ENCODE data around the gene GPR137C.
"Not testable (repeated sequence)": the region's sequence is repeated elsewhere in the genome, so short reads cannot be mapped to it uniquely, and the experiment has no call there.

GPR137C gene

DNA sequence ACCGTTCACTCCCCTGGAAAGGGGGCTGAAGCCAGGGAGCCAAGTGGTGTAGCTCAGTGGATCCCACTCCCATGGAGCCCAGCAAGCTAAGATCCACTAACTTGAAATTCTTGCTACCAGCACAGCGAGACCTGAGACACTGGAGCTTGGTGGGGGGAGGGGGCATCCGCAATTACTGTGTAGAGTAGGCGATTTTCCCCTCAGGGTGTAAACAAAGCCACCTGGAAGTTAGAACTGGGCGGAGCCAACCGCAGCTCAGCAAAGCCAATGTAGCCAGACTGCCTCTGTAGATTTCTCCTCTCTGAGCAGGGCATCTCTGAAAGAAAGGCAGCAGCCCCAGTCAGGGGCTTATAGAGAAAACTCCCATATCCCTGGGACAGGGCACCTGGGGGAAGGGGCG is 15.8 kb downstream of the GPR137C start:
- DNase-seq: not testable (repeated sequence)

DNA sequence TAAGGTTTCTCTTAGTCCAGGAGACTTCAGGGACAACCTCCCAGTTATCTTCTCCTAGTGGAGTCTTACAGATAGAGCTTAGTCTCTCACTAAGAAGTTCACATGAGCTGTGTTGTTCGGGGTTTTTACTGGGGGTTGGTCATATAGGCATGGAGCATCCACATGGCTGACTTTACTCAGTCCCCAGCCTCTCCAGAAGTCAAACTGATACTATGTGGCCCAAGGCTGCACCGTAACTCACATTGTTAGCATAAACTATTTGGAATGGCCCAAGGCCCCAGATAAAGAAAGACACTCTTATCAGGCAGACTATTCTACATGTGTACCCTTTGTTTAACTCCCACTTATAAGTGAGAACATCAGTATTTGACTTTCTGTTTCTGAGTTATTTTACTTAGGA is 23.2 kb downstream of the GPR137C start:
- no peak for DNase-seq

- no peak for DNase-seq
Observed at GRCh38 chr14:52583544-52583943, 30.9 kb downstream of the GPR137C start.

DNA sequence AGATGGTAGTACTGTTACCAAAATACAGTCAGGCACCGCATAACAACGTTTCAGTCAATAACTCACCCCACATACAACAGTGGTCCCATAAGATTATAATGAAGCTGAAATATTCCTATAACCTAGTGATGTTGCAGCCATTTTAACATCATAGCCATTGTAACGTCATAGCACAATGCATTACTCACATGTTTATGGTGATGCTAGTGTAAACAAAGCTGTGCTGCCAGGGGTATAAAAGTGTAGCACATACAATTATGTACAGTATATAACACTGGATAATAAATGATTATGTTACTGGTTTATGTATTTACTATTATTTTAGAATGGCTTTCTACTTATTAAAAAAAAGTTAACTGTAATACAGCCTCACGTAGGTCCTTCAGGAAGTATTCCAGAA is 37.0 kb downstream of the GPR137C start:
- no peak for DNase-seq

GRCh38 chr14:52590318-52590717 is 37.7 kb downstream of the GPR137C start:
- DNase-seq: no peak

DNA sequence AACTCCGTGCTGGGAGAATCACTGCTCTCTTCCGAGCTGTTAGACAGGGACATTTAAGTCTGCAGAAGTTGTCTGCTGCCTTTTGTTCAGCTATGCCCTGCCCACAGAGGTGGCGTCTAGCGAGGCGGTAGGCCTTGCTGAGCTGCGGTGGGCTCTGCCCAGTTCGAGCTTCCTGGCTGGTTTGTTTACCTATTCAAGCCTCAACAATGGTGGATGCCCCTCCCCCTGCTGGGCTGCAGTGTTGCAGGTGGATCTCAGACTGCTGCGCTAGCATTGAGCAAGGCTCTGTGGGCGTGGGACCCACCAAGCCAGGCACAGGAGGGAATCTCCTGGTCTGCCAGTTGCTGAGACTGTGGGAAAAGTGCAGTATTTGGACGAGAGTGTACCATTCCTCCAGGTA is 43.7 kb downstream of the GPR137C start:
- no peak for DNase-seq

- DNase-seq: no peak
Observed at GRCh38 chr14:52596861-52597260, 44.2 kb downstream of the GPR137C start.

GRCh38 chr14:52598568-52598967 is 45.9 kb downstream of the GPR137C start:
- no peak for DNase-seq

DNA sequence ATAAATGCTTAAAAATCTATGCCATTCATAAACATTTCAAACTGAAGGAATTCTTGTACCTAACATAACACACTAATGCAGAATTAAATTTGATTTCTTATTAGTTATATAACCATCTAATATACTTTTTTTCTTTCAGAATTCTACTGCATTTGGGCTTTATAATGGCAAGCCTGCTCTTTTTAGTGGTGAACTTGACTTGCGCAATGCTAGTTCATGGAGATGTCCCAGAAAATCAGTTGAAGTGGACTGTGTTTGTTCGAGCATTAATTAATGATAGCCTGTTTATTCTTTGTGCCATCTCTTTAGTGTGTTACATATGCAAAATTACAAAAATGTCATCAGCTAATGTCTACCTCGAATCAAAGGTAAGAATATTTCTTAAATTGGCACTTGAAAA is 47.3 kb downstream of the GPR137C start:
- DNase-seq: no peak

DNA sequence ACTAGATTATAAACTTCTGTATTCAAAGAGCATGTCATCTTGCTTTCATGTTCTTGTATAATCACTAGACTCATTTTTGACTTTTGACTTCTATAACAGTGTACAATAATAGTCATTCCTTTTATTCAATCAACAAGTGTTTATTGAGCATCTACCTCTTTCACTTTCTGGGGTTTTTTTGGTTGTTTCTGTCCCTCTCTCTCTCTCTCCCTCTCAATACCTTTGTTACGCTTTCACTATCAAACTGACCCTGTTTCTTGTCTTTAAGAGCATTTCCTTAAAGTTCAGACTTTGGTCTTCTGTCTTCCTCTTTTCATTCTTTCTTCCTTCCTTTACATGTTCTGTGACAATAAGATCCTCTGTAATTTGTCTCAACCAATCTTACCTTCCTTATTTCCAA is 49.5 kb downstream of the GPR137C start:
- DNase-seq: no peak

DNA sequence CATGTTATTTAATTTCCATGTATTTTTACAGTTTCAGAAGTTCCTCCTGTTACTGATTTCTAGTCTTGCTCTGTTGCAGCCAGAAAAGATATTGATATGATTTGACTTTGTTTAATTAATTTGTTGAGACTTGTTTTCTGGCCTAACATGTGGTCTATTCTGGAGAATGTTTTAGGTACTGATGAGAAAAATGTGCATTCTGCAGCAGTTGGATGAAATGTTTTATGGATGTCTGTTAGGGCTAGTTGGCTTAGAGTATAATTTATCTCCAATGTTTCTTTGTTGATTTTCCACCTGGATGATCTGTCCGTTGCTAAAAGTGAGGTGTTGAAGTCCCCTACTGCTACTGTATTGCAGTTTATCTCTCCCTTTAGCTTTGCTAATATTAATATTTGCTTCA is 54.4 kb downstream of the GPR137C start:
- no peak for DNase-seq

- DNase-seq: no peak
Observed at GRCh38 chr14:52609445-52610044, 56.9 kb downstream of the GPR137C start.

DNA sequence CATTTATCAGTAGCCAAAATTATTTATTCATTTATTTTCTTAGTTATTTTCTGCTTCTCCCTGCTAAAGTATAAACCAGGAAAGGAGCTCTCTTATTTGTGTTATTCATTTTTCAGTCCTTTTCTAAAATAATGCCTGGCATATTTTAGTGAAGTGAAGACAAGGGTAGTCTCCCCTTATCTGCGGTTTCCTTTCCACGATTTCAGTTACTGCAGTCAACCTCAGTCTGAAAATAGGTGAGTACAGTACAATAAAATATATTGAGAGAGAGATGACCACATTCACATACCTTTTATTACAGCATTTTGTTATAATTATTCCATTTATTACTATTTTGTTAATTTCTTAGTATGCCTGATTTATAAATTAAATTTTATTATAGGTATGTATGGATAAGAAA is 57.6 kb downstream of the GPR137C start:
- DNase-seq: no peak

- DNase-seq: no peak
Observed at GRCh38 chr14:52618602-52619001, 66.0 kb downstream of the GPR137C start.

DNA sequence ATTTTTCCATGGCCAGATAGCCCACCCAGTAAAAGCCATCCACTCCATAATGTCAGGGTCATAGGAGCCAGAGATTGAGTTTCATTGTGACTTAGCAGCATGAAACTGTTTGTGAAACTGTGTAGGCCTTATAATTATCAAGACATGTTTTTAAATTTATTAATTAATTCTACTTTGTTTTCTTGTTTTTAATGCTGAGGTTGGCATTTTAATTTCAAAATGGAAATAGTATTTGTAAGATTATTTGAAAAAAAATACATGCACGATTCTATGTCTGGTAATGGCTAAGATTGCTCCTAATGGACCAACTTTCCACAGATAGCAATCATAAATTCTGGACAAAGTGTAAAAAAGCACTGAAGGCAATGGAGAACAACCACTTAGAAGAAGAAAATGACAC is 67.1 kb downstream of the GPR137C start:
- DNase-seq: no peak

DNA sequence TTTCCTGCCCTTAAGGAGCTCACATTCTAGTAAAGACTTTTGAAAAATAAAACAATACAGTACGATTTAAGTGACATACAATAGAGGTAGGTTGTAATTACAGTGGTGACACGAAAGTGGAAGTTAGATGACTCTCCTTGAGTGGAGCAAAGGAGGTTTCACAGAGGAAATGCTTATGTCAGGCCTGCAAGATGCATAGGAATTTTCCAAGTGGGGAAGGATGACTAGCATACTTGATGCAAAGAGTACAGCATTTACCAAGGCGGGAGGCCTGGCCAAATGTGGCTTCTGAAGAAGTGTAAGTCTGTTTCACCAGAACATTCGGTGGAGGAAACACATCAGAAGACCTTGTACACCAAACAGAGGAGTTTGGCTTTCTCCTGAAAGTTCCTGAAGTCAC is 87.5 kb downstream of the GPR137C start:
- DNase-seq: no peak

- no peak for DNase-seq
Observed at GRCh38 chr14:52641745-52642144, 89.1 kb downstream of the GPR137C start.

DNA sequence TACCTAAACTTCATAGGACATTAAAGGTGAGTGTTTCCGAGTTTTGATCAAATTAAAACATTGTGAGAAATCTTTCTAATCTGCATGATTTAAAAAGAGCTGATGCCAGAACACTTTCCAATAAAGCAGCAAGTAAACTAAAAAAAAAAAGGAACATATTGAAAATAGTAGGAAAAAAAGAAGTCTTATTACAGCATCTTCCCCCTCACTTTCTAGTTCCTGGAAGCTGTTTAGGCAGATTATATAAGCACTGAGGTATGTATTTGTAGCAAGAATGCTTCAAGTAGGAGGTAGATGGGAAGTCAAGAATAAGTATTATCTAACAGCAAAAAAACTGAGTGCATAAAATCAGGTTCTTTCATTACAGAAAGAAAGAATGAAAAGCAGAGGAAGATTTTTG is 96.9 kb downstream of the GPR137C start:
- DNase-seq: no peak

- DNase-seq: no peak
Observed at GRCh38 chr14:52650774-52651173, 98.1 kb downstream of the GPR137C start.

DNA sequence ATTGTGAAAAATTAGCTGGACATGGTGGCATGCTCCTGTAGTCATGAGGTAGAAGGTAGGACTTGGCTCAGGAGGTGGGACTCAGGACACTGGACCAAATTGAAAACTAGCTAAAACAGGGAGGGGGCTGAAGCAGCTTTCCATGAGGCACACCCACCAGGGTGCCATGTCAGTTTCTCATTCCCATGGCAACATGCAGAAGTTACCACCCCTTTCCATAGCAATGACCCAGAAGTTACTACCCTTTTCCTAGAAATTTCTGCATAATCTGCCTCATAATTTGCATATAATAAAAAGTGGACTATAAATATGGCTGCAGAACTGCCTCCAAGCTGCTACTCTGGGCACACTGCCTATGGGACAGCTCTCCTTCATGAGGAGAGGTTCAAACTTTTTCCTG is 104.3 kb downstream of the GPR137C start:
- no peak for DNase-seq

DNA sequence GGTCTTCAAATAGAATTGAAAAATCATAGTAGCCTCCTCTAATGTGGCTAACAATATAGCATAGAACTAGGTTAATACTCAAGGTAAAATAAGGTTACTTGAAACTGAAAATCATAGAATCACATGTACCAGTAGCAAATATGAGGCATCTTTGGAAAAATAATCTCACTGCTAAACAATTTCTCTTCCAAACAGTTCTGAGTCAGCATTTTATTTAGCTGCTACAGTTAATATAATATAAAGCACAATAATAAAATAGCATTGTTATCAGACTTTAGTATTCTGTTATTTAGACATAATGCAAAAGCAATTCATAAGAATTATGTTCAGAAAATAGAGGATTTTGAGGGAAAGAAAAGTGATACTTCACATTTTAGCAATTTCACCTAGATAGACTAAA is 107.7 kb downstream of the GPR137C start:
- no peak for DNase-seq

GRCh38 chr14:52660832-52661231 is 108.2 kb downstream of the GPR137C start:
- DNase-seq: no peak

DNA sequence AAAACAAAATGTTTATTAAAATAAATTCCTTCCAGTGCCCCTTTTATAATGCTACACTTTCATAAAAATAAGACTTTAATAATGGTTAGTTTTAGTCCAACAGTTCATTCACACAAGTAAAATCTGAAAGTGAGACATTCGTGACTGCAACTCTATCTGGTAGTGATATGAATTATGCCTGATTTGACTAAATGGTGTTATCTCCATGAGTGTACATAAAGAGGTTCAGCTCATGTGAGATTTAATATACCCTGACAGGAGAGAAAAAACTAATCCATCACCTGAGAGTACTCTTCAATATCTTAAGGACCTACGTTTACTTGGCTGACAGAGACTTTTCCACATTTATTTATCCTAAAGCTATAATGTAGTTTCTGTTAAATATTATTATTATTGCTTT is 108.7 kb downstream of the GPR137C start:
- no peak for DNase-seq

- DNase-seq: no peak
Observed at GRCh38 chr14:52663850-52664249, 111.2 kb downstream of the GPR137C start.

- DNase-seq: no peak
Observed at GRCh38 chr14:52678591-52678990, 126.0 kb downstream of the GPR137C start.
